ENCODE data around the gene FGF1.
"Not testable (repeated sequence)": the region's sequence is repeated elsewhere in the genome, so short reads cannot be mapped to it uniquely, and the experiment has no call there.

FGF1 gene

GRCh38 chr5:142670804-142671203 is 15.1 kb downstream of the FGF1 start:
- no peak for DNase-seq (ENCODE audit: low read depth in 2 of 2)

DNA sequence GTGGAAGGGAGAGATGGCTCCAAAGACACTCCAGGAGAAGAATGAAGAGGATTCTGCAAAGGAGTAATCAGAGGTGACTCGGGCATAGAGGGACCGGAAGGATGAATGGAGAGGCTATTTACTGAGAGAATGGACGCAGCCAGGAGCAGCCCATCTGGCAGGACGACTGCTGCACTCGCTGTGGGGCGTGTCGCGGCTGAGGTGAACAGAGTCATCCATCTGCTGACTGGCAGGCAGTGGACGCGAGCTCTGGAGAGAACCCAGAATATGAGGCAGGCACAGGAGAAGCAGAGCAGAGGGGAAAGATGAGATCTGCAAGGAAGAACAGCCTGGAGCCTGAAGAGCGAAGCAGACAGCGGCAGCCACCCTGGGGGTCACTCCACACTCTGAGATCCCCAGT is 16.4 kb downstream of the FGF1 start:
- no peak for DNase-seq (ENCODE audit: low read depth in 2 of 2)

- DNase-seq (ENCODE audit: low read depth in 2 of 2), result no peak
These were observed 17.6 kb downstream of the FGF1 start for GRCh38 chr5:142668336-142668735.

DNA sequence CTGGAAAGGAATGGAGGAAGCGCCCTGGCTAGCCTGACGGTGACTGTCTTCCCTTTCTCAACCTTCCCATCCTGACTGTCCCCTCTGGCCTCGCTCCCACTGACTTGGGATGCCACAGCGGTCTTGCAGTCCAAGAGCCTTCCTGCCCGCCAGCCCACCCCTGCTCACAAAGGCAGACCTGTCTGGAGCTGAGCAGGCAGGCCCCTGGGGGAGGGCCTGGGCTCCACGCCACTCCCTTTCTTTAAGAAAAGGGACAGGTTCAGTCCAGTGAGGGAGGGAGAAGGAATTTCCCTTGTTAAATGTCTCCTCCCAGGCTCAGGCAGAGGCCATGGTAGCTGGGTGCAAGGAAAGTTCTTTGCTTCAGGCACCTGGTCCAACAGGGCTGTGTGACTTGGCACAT is 18.1 kb downstream of the FGF1 start:
- DNase-seq (ENCODE audit: low read depth in 2 of 2), result no peak

DNA sequence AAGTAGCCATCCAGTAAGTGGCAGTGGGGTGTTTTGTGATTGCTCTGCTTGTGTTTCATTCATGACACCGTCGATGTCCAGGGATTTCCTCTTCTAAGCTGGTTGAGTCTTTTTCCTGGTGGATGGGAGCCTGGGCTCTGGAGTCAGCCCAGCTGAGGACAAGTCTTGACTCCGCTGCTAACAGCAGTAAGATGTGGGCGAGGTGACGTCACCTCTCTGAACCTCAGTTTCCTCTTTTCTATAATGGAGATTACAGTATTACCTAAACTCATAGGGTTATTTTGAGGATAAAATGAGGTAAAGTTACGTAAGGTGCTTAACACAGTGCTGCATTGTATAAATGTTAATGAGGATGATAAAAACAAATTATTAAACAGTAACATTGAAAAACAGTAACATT is 21.3 kb downstream of the FGF1 start:
- no peak for DNase-seq (ENCODE audit: low read depth in 2 of 2)

- no peak for DNase-seq (ENCODE audit: low read depth in 2 of 2)
These were observed 21.8 kb downstream of the FGF1 start for GRCh38 chr5:142664067-142664466.

- no peak for DNase-seq (ENCODE audit: low read depth in 2 of 2)
These were observed 22.6 kb downstream of the FGF1 start for GRCh38 chr5:142663246-142663645.

DNA sequence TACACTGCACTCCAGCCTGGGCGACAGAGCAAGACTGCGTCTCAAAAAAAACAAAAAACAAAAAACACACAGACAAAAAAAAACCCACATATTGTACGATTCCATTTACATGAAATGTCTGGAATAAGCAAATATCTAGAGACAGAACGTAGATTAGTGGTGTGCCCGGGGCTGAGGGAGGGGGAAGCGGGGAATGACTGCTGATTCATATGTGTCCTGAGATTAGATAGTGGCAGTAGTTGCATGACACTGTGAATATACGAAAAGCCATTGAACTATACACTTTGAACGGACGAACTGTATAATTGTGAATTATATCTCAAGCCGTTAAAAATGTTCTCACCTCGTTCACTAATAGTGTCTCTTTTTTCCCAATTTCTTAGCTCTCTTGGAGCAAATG is 23.9 kb downstream of the FGF1 start:
- no peak for DNase-seq (ENCODE audit: low read depth in 2 of 2)

DNA sequence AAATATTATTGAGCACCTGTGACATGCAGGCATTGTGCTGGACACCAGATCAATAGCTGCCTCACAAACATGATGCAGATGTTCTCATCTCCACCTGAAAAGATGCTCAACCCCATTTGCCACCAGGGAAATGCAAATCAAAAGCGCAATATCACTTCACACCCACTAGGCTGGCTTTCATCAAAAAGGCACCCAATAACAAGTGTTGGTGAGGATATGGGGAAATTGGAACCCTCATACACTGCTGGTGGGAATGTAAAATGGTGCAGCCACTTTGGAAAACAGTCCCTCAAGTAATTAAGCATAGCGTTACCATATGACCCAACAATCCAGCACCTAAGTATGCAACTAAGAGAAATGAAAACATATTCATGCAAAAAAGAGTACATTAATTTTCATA is 24.7 kb downstream of the FGF1 start:
- no peak for DNase-seq (ENCODE audit: low read depth in 2 of 2)

GRCh38 chr5:142660731-142661130 is 25.2 kb downstream of the FGF1 start:
- no peak for DNase-seq (ENCODE audit: low read depth in 2 of 2)

- DNase-seq (ENCODE audit: low read depth in 2 of 2), result no peak
These were observed 25.7 kb downstream of the FGF1 start for GRCh38 chr5:142660196-142660595.

GRCh38 chr5:142659405-142659804 is 26.5 kb downstream of the FGF1 start:
- no peak for DNase-seq (ENCODE audit: low read depth in 2 of 2)

DNA sequence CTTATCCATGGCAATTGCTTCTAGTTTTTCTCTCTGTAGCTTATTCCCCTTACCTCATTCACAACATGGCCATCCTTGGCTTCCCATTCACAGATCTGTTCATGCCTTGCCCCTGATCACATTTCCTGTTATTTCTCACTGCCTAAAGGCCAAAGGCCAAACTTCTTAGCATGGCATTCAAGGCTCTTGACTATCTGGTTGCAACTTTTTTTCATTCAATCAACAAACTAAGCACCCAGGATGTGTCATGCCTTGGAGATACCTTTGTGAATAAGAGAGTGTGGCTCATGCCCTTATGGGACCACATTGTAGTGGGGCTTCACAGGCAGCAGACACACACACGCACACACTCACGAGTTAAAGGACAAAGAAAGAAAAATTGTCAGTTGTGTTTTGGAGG is 27.6 kb downstream of the FGF1 start:
- no peak for DNase-seq (ENCODE audit: low read depth in 2 of 2)

GRCh38 chr5:142657446-142657845 is 28.4 kb downstream of the FGF1 start:
- no peak for DNase-seq (ENCODE audit: low read depth in 2 of 2)

DNA sequence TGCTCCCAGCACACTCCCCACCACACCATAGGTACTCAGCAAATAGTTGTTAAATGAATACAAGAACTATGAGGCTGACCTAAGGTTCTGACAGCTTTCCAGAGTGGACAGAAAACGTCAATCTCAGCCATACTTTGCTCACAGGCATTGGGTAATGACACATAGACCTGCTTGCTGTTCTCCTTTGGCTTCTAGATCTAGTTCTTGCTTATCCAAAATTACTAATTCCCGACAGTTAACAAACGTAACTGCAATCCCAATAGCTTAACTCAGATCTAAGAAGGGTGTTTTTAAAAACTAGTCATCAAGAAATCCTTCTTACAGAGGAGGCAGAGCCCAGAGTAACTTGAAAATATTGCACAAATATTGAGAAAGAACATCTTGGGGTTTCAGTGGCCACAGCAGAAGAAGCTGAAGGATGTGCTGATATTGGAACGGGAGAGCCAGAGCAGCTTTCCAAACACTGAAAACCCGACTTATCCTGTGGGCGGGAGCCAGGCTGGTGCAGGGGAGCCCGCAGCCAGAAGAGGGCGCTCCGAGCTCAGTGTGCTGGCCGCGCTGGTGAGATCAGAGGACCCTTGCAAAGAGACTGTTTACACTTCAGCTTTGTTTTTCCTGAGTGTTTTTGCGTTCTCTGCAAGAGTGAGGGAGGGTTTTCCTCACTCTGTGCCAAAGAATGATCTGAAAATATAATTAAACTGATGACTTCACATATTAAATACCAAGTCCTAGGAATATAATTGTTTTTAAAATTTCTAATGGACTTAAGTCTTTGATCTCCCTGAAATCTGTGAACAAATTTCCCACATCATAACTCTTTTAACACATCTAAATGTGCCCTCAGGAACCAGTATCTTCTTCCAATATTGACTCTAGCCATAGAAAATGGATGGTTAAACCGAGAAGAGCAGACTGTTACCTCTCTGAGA is 30.3 kb downstream of the FGF1 start:
- DNase-seq (ENCODE audit: low read depth in 2 of 2), result peak; percentile 64 to 71

DNA sequence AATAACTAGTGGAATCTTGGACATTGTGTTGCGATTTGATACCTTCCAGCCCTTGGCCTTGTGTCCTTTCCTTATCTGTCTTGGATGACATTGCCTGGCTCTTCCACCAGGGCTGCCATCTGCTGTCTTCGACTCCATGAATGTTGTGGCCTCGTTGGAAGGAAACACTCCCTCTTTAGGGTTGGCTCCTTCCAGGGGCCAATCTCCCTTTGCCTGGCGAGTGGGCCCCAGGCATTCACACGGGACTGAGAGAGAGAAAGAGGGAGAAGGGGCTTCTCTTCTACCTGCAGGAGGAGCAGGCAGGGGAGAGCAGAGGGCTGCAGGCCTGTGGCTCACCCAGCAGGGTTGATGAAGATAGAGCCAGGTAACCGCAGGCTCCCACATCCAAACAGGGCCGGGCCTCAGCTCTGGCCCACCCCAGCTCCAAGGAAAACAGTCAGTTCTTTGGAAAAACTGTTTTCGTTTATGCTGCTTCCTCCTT is 31.3 kb downstream of the FGF1 start:
- no peak for DNase-seq (ENCODE audit: low read depth in 2 of 2)

DNA sequence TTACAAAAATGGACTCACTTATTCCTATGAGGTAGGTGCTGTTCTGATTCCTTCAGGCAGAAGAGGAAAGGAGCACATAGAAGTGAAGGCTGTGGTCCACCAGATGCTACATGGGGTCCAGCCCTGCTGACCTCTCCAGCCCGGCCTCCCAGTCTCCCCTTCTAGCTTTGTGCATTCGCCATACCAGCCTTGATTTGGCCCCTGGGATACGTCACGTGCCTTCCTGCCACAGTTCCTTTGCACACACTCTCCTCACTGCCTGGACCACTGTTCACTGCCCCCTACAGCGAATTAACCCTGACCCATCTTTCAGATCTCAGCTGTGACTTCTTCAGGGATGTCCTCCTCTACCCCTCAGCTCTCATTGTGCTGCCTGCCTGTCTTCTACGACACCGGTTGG is 32.6 kb downstream of the FGF1 start:
- DNase-seq (ENCODE audit: low read depth in 2 of 2), result no peak

- no peak for DNase-seq (ENCODE audit: low read depth in 2 of 2)
These were observed 33.3 kb downstream of the FGF1 start for GRCh38 chr5:142652563-142652962.

GRCh38 chr5:142650881-142651280 is 35.0 kb downstream of the FGF1 start:
- DNase-seq (ENCODE audit: low read depth in 2 of 2), result no peak

GRCh38 chr5:142650060-142650459 is 35.8 kb downstream of the FGF1 start:
- no peak for DNase-seq (ENCODE audit: low read depth in 2 of 2)

DNA sequence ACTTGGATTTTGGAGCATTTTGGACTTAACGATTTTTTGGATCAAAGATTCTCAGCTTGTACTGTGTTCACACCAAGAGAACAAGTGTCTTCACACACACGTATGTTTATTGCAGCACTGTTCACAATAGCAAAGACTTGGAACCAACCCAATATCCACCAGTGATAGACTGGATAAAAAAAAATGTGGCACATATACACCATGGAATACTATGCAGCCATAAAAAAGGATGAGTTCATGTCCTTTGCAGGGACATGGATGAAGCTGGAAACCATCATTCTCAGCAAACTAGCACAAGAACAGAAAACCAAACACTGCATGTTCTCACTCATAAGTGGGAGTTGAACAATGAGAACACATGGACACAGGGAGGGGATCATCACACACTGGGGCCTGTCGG is 37.8 kb downstream of the FGF1 start:
- DNase-seq (ENCODE audit: low read depth in 2 of 2), result not testable (repeated sequence)

- DNase-seq (ENCODE audit: low read depth in 2 of 2), result no peak
These were observed 40.4 kb downstream of the FGF1 start for GRCh38 chr5:142645456-142645855.

DNA sequence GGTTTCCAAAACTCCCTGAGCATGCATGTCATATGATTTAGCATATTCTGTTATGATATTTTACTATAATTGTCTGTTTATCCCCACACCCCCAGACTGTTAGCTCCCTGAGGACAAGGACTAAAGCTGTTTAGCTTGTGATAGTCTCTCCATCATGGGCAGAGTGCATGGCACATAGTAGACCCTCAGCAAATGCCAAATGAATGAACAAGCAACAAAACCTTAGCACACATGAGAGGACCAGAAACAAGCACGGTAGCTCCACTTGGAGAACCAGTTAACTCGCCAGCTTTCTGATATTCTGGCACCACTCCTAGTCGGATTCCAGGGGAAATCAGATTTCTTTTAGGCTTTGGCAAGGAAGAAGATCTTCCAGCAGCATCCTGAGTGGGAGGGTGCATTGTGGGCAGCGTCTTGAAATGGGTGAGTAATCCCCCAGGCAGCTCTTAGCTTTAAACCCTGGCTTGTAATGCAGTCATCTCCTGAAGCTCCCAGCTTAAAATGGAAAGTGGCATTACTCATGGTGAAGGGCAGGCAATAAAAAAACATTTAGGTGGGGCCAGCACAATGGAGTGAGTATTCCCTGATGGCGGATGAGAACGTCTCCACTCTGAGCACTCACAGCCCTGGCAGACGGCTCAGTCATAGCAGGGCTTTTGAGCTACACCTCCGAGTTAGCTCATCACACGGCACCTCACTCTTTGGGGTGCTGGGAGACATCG is 41.1 kb downstream of the FGF1 start:
- no peak for DNase-seq (ENCODE audit: low read depth in 2 of 2)

Data from stimulated activated CD4-positive, alpha-beta T cell treated with anti-CD3 and anti-CD28 coated beads, Interleukin-4, amount 100 ng/mL, for 48 hours (primary cell).